Left hindlimb (tissue), 1 donor: ENCODE data around the gene ADAMTS3.

Experiments
- DNase-seq: peaks from one replicate; pipeline ENCODE4 v3.0.0-alpha.2; 2018

The ADAMTS3 gene

DNA sequence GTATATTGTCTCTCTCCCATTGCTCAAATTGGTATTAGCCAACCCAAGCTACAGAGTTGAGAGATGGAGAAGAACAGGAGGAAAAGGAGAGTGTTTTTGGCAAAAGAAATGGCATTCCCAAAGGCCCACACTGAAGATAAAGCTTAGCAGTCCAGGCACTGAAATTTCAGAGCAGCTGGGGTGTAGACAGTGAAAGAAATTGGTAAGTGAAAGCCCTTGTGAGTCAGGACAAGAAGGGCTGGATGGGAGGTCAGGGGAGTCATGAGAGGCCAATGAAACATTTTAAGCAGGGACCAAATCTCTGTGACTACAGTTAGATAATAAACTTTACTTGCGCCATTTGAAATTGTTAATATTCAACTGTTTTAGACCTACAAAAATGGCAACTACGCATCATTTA lies 177.7 kb downstream of the ADAMTS3 start:
- DNase-seq, result no peak

DNA sequence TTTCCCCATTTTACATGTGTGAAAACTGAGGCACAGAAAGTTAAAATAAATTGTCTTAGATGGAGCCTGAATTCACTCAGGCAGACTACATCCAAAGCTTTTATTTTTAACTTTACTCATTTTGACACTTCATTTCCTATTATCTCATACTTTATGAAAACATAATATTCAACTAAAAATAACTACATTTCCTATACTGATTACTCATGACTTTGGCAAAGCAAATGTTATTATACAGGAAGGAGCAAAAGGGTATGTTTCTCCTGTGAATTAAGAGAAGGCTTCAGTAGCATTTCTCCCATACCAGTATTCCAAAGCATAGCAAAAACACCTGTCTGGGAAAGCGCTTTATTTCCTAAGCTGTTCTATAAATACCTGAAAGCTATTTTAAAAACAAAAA lies 178.6 kb downstream of the ADAMTS3 start:
- no peak for DNase-seq

DNA sequence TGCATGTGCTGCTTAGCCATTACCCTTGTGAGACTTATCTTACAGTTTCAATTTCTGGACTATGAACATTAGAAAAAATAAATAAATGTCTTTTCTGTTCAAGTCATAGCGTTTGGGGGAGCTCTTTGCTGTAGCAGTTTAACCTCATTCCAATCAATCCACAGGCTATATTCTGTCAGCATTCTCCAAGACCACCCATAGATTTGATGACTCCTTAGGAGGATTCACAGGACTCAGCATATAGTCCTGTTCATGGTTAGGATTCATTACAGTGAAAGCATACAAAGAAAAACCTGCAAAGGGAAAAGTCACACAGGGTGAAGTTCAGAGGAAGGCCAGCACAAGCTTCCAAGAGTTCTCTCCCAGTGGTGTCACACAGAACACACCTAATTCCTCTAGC lies 180.5 kb downstream of the ADAMTS3 start:
- DNase-seq, result no peak

DNA sequence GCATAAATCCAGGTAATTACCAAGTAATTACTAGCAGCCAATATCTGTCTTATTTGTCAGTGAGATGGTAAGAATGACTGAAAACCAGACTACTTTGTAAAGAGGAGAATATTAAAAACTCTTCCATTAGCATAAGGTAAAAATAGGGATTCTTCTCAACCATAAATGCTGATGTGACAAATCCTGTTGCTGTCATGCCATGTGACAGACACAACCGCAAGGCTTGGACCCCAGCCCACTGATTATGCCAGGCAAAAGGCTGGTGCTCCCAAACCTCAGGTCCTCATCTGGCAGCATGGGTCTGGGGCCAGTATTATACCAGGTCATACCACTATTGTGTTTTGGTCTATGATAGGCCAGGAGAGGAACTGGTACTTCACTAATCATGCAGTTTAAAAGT lies 181.1 kb downstream of the ADAMTS3 start:
- no peak for DNase-seq

DNA sequence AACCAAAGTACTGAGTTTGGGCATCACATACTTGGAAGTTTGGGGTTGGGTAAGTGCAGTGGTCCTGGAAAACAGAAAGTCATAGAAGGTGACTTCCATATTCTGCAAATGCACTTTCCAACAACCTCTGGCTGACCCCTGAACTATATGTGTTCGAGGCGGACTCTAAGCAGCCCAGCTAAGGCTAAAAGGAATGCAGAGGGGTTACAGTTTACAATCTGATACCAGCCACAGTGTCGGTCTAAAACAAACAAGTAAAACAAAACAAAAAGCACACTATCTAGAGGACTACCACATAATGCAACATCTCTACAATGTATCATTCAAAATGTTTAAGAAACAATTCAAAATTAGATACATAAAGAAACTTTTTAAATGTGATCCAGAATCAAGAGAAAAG lies 185.6 kb downstream of the ADAMTS3 start:
- no peak for DNase-seq

DNA sequence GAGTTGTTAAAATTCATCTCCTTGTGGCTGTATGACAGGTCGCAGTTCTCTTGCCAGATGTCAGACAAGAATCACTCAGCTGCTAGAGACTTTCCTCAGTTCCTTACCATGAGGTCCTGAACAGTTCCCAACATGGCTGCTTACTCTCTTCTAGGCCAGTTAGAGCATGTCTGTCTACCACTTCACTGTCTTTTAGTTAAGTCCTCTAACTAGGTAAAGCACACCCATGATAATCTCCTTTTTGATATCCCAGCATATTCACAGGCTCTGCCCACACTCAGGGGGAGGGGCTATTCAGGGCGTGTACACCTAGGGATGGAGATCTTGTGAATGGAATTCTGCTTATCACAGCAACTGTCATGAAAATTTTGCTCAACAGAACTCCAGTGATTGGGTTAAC lies 190.1 kb downstream of the ADAMTS3 start:
- DNase-seq, result no peak

GRCh38 chr4:72377491-72378194 lies 191.4 kb downstream of the ADAMTS3 start:
- no peak for DNase-seq

GRCh38 chr4:72376901-72377300 lies 192.1 kb downstream of the ADAMTS3 start:
- no peak for DNase-seq

DNA sequence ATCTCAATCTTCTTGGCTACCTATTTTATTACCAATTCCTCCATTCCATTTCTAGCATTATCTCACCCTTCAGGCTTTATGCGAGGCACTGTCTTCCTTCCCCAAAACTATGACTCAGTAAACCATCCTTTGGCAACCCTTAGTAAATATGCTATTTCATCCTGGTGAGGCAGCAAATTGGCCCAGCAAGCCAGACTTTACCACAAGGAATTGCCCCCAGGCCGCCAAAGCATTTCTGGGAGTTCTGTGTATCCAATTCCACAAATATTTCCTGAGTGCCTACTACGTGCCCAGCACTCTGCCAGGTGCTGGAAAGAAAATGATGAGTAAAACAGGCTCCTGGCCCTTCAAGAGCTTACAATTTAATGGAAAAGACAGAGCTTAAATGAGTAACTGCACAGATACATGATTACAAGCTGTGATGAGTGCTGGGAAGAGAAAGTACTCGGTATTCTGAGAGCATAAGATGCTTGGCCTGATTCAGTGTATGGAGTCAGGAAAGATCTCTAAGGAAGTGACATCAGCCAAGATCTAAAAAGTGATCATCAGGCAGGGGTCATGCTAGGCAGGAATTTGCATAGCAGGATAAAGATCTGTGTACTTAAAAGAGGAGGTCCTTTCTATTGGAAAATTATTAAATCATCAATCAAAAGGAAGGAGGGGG lies 193.8 kb downstream of the ADAMTS3 start:
- peak; percentile 44 for DNase-seq

DNA sequence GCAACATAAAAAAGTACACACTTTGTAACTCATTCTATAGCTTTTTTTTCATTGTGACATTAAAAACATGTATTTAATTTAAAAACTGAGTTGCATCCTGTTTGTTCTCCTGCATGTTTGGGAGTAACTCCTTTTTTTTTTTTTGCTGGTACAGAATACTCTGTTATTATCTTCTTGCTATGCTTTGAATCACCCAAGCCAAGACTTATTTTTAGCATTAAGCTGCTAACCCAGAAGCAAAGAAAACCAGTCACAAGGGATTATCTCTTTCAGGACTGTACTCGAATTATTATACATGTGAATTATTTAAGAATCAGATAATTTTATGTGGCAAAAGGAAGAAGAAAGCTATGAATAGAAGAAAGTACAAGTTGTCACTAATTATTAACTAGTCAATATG lies 194.9 kb downstream of the ADAMTS3 start:
- no peak for DNase-seq

DNA sequence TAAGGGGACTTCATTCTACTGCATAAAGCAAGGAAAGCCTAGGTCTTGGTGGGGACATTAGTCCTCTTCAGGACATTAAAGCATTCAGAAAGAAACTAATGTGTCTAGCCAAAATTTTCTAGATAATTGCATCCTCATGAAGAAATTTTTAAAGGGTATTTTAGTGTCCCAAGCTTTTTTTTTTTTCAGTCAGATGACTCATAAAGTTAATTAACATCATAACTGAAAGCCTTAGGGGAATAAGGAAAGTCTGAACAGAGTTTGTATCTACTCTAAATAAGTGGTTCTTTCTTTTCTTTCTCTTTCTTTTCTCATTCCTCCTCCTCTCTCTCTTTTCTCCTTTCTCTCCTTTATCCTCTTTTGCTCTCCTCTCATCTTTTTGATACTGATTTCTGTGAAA lies 202.4 kb downstream of the ADAMTS3 start:
- DNase-seq, result no peak

GRCh38 chr4:72365981-72366380 lies 203.0 kb downstream of the ADAMTS3 start:
- no peak for DNase-seq

DNA sequence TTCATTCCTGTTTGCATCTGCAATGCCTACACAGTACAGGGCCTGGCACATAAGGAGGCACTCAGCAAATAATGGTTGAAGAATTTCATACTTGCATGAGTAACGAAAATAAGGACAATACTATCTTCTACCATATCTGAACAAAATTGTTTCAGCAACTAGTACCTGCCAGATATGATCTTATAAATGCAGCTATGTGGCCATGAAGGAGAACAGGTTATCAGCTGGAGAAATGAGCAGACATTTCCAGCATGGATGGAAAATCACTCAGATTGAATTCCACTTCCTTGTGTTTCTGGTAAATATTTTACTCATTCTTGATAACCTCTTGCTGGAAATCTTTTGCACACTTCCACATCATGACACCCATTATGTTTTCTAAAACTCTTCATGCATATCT lies 204.0 kb downstream of the ADAMTS3 start:
- no peak for DNase-seq

DNA sequence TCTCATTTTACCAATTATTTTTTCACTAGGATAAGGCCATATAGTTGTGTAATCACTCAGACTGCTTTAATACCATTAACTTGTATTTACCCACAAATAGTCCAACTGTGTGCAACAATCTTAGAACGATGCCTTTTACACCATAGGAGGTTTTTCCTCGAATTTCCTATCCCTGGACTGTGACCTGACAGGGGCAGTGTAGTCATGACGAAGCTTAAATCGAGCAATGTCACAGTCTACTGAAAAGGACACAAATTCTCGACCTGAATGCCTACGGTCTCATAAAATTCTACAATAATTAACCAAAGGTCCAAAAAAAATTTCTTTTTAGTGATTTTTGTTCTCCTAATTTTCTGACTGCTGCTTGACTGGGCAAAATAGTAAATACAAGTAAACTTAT lies 208.9 kb downstream of the ADAMTS3 start:
- no peak for DNase-seq

- DNase-seq, result no peak
These were observed 210.5 kb downstream of the ADAMTS3 start for GRCh38 chr4:72358483-72358882.

DNA sequence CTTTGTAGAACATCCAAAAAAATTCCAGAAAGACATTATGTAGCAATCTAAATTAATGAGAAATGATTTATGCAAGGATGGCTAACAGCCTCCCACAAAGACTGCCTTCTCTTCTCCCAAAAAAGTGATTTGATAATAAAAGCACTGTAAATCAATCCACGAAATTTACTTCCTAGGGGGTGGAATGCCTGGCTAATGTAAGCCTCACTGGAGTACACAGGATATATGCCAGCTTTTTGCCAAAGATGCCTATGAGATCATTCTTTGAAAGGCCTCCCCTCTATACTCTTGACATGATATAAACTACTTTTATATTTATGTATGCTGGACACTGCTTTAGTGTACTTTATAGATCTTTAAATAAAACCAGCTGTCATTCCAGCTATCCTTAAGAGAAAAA lies 211.1 kb downstream of the ADAMTS3 start:
- DNase-seq, result no peak

DNA sequence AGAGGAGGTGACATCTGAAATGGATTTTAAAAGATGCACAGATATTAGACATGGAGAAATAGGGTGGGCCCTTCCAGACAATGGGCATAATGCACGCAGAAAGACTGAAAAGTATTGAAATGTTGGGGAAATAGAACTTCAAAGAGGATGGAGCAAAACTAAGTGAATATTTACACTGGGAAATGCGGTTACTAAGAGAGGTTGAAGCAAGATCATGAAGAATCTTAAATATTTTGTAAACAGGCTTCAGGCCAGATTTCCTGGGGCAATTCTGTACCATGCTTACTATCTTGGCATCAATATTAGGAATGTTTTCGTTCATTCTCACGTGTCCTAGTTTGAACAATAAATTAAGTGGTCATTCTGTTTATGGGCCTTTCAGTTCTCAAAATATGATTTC lies 216.3 kb downstream of the ADAMTS3 start:
- no peak for DNase-seq

- DNase-seq, result no peak
These were observed 217.5 kb downstream of the ADAMTS3 start for GRCh38 chr4:72351521-72351920.

GRCh38 chr4:72348701-72349100 lies 220.3 kb downstream of the ADAMTS3 start:
- no peak for DNase-seq

GRCh38 chr4:72344418-72344817 lies 224.6 kb downstream of the ADAMTS3 start:
- DNase-seq, result no peak

DNA sequence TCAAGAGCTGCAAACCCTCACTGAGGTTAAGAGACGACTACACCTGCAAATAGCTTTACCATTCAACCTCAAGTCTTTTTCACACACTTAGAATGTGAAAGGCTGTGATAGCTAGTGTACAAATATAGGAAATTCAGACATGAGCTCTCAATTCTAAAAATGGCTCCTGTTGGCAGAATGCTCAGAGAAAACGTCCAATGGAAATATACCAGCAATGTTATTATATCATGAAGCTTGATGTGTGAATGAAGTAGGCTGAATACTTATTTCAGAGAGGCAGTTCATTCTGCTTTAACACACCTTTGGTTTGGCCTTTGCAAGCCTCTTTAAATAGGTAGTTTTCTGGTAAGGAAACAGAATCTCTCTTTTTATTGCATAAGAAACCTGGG lies 227.6 kb downstream of the ADAMTS3 start:
- DNase-seq, result no peak

DNA sequence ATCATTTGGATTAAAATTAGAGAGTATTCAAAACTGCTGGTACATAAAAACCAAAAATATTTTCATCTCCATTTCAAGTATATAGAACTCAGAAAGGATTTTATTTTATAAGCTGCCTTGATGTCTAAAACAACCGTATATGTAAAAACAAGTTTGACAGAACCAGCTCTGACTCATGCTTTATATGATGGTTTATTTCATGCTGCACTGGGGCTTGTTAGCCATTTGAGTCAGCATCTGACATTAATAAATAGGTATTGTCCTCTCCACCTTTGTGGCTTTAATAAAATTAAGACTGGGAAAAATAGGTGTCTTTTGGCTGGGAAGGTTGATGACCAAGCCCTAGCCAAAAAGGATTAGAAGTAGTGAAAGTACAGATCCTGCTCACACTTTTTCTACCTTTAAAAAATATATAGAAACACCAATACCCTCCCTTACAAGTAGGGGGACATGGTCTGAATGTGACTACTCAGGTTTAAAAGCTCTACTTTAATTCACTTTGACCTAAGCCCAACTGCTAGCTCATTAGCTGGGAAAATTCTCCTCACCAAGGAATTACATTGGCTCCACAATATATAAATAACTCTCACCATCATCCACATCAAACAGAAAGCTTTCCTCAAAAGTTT lies 228.1 kb downstream of the ADAMTS3 start:
- DNase-seq, result no peak

GRCh38 chr4:72338060-72338459 lies 231.0 kb downstream of the ADAMTS3 start:
- no peak for DNase-seq

DNA sequence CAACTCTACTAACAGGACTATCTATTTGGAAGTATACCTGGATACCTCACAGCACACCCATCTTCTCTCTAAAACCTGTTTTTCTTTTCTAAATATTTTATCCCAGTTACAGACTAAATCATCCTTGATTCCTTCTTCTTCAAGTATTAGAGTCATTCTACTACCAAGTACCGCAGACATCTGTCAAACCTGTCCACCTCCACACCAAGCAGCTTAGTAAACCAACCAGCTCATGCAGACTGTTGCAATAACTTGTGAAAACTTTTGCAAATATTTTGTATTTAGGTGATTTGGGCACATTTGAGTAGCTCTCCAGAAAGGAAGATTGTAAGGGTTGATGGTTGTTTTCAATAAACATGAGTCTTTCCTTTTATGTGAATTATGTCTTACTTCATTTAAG lies 238.6 kb downstream of the ADAMTS3 start:
- DNase-seq, result no peak
